Esophagus muscularis mucosa (tissue), 4 donors: Measurements from ENCODE around the gene PON1. TPM values are rescaled to one million over a fixed set of nuclear protein-coding genes. Genes with fewer than 3 reads are reported as not detected.

Experiments
- DNase-seq: peaks from one replicate; pipeline ENCODE4 v3.0.0-alpha.2; 2017; ENCODE audit errors: extremely low spot score
- H3K27ac ChIP-seq, 4 donors: fragments of 200-600 bp; sonication (generic); replicated peaks in 1 of 4; 1 replicate in 3 of 4; 2 replicates in 1 of 4; pipeline ENCODE4 v1.5.1; 2016 to 2019; ENCODE audit warnings: mild to moderate bottlenecking in 1 of 4
- H3K27me3 ChIP-seq, 4 donors: fragments of 200-600 bp; sonication (generic); one replicate each; pipeline versions ENCODE4 v1.5.1 to v1.6.0; 2016 to 2019
- H3K36me3 ChIP-seq, 4 donors: fragments of 200-600 bp; sonication (generic); one replicate each; pipeline ENCODE4 v1.5.1; 2016 to 2019
- H3K4me1 ChIP-seq, 4 donors: fragments of 200-600 bp; sonication (generic); one replicate each; pipeline ENCODE4 v1.5.1; 2016 to 2019
- H3K4me3 ChIP-seq, 4 donors: fragments of 200-600 bp; sonication (generic); 1 replicate in 2 of 4; 2 replicates in 2 of 4; pipeline ENCODE4 v1.5.1; 2016 to 2019; ENCODE audit warnings: mild to moderate bottlenecking in 4 of 4, moderate library complexity in 1 of 4
- H3K9me3 ChIP-seq, 4 donors: fragments of 200-600 bp; sonication (generic); 1 replicate in 3 of 4; 2 replicates in 1 of 4; pipeline ENCODE4 v1.5.1; 2016 to 2019
- EP300 ChIP-seq: sonication (generic); formaldehyde crosslinking; IDR thresholded peaks from one replicate; pipeline ENCODE4 v1.6.1; 2017; ENCODE audit warnings: antibody characterized with exemption
- POLR2A ChIP-seq: fragments of 450-650 bp; IDR thresholded peaks from one replicate; pipeline ENCODE4 v1.6.1; 2017; ENCODE audit warnings: antibody characterized with exemption, moderate library complexity, mild to moderate bottlenecking, low read depth
- POLR2AphosphoS5 ChIP-seq, 2 donors: sonication (generic); formaldehyde crosslinking; IDR thresholded peaks; one replicate each; pipeline ENCODE4 v1.6.1; 2017; ENCODE audit warnings: antibody characterized with exemption in 2 of 2
- WGBS: methylation state at CpG from one replicate; pipeline ENCODE4 v1.1.5; 2018; 5-methylcytosine and 5-hydroxymethylcytosine counted together
- intact Hi-C: fragments of 100-400 bp; cut with DNase I; formaldehyde crosslinking; loops from one replicate; pipeline ENCODE4 v1.15.1; 2023
- total RNA-seq, 4 donors: library from RNA; depleted of rRNA; stranded (reverse); fragments of >200 nt; gene quantifications; one replicate each; pipeline versions ENCODE4 v1.1.0 to v1.2.1, GENCODE V29; 2016
- TF ChIP-seq, protein P1 (sequence below), 3 experiments: fragments of 200-600 bp in 2 of 3; fragments of 450-650 bp in 1 of 3; sonication (generic) in 2 of 3; IDR thresholded peaks; one replicate each; pipeline ENCODE4 v1.5.1; 2017 to 2019; ENCODE audit warnings: antibody characterized with exemption in 3 of 3, mild to moderate bottlenecking in 2 of 3, moderate library complexity in 1 of 3

The PON1 gene
- total RNA-seq, 4 donors from 2014 or later, result not detected

DNA sequence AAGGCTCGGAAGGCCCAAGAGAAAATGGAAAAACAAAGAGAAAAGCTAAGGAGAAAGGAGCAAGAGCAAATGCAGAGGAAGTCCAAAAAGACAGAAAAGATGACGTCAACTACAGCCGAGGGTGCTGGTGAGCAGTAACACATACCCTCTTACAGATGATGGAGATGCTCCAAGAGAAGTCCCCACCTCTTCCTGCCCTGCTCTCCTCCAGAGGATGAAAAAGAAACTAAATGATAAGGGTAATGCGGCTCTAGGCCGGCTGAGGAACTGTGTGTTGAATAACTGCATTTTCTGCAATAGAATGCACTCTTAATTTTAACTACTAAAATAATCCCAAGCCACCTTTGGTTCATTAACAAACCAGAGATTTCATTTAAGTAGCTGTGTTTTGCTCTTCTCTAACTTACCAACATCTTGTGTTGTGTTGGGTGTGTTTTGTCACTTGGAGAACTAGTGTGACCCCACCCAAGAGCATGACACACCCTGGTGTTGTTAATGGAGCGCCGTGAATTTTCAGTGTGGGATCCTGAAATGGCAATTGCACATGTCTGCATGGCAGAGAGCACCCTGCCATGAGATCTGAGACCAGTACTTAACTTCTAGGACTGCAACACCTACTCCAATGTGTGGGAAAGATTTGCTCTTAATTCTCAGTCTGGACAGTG, 34.0 kb downstream of the PON1 start:
- 92% methylated on average over 7 of the region's 7 CpGs for WGBS
- Histone ChIP-seq H3K9me3 (no peaks in the 10 kb centered on the region), H3K4me3 (no peak overlapping the region), H3K4me1 (no peaks in the 10 kb centered on the region), H3K27ac (no peak overlapping the region), H3K27me3 (no peaks in the 10 kb centered on the region), H3K36me3 (peaks cover 0 to 41% (median 6%) of the 10 kb centered on the region in 4 donors)
- intact Hi-C loops, result no loop called here
- TF ChIP-seq, protein P1, sequence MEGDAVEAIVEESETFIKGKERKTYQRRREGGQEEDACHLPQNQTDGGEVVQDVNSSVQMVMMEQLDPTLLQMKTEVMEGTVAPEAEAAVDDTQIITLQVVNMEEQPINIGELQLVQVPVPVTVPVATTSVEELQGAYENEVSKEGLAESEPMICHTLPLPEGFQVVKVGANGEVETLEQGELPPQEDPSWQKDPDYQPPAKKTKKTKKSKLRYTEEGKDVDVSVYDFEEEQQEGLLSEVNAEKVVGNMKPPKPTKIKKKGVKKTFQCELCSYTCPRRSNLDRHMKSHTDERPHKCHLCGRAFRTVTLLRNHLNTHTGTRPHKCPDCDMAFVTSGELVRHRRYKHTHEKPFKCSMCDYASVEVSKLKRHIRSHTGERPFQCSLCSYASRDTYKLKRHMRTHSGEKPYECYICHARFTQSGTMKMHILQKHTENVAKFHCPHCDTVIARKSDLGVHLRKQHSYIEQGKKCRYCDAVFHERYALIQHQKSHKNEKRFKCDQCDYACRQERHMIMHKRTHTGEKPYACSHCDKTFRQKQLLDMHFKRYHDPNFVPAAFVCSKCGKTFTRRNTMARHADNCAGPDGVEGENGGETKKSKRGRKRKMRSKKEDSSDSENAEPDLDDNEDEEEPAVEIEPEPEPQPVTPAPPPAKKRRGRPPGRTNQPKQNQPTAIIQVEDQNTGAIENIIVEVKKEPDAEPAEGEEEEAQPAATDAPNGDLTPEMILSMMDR (IDR thresholded peaks at IDR 0.05), result no peak
- no peak for TF ChIP-seq EP300
- TF ChIP-seq POLR2A, result no peak
- TF ChIP-seq POLR2AphosphoS5 (IDR thresholded peaks at IDR 0.05), result no peak
- DNase-seq, result no peak

DNA sequence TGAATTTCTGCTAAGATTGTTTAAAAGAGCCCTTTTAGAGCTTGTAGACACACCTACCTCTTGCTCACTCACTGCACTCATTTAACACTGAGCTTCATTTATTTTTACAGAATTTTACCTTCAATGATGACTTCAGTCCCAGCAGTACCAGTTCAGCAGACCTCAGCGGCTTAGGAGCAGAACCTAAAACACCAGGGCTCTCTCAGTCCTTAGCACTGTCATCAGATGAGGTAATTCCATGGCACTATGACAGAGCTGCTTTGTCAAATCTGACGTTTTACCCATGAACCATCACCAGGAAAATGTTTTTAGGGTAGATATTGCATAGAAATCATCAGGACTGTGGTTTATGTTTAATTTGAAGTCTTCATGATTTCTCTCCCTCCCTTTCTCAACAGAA, 38.2 kb downstream of the PON1 start:
- no peaks in the 10 kb centered on the region for H3K9me3 ChIP-seq
- no peak overlapping the region for H3K4me3 ChIP-seq
- H3K27me3 ChIP-seq, result no peaks in the 10 kb centered on the region
- no peaks in the 10 kb centered on the region for H3K4me1 ChIP-seq
- no peak for TF ChIP-seq EP300
- no peak for TF ChIP-seq POLR2A
- TF ChIP-seq POLR2AphosphoS5 (IDR thresholded peaks at IDR 0.05), result no peak
- TF ChIP-seq, protein P1 (IDR thresholded peaks at IDR 0.05), result no peak
- H3K36me3 ChIP-seq, result peaks cover 0 to 46% (median 6%) of the 10 kb centered on the region in 4 donors
- H3K27ac ChIP-seq, result no peak overlapping the region
- intact Hi-C loops, result no loop called here
- DNase-seq, result no peak
- 69% methylated on average over 2 of the region's 2 CpGs for WGBS

DNA sequence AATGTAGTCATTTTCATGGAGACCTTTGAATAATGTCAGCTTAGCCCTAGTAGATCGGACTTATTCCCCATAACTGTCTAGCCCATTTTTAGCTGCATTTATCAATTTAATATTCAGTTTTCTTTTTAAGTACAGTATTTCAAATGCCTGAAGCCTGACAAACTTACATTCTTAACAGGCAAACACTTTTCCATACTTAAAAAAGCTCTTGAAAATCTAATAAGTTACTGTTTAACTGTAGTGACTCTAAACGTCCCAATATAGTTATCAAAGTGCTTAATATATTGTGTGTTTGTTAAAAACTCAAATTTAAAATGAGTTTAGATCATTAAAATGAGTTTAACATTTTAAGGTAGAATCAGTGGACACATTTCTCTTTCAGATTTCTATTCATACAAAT, 44.9 kb downstream of the PON1 start:
- no peaks in the 10 kb centered on the region for H3K4me1 ChIP-seq
- no peaks in the 10 kb centered on the region for H3K27me3 ChIP-seq
- TF ChIP-seq POLR2AphosphoS5 (IDR thresholded peaks at IDR 0.05) (no peak), EP300 (no peak), POLR2A (no peak)
- TF ChIP-seq, protein P1 (IDR thresholded peaks at IDR 0.05), result no peak
- no peaks in the 10 kb centered on the region for H3K9me3 ChIP-seq
- peaks cover 0 to 23% (median 2%) of the 10 kb centered on the region in 4 donors for H3K36me3 ChIP-seq
- no peak overlapping the region for H3K27ac ChIP-seq
- H3K4me3 ChIP-seq, result no peak overlapping the region
- intact Hi-C loops, result no loop called here
- DNase-seq, result no peak
- WGBS, result 70% methylated on average over 2 of the region's 2 CpGs

DNA sequence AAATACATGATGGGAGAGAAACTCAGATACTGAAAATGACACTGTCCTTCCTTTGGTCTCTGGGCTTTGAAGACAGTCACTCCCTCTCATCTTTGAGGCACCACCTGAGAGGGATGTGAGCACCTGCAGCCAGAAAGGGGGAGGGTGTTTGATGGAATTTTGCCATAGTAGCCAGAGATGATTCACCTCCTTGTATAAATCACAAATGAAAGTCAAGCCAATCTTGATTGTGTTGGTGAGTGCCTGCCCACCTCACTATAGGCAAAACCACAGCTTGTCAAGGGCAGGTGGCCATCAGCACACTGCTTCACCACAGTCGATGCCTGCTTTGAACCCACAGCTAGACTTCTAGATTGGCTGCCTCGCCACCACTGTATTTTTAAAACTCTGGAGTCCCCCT, 48.2 kb downstream of the PON1 start:
- no peak overlapping the region for H3K4me3 ChIP-seq
- TF ChIP-seq, protein P1 (IDR thresholded peaks at IDR 0.05), result no peak
- TF ChIP-seq EP300 (no peak), POLR2A (no peak), POLR2AphosphoS5 (IDR thresholded peaks at IDR 0.05) (no peak)
- H3K27me3 ChIP-seq, result no peaks in the 10 kb centered on the region
- 91% methylated on average over 2 of the region's 2 CpGs for WGBS
- H3K9me3 ChIP-seq, result no peaks in the 10 kb centered on the region
- DNase-seq, result no peak
- H3K27ac ChIP-seq, result no peak overlapping the region
- no peaks in the 10 kb centered on the region for H3K4me1 ChIP-seq
- H3K36me3 ChIP-seq, result peaks cover 0 to 31% (median 2%) of the 10 kb centered on the region in 4 donors
- intact Hi-C loops, result no loop called here

DNA sequence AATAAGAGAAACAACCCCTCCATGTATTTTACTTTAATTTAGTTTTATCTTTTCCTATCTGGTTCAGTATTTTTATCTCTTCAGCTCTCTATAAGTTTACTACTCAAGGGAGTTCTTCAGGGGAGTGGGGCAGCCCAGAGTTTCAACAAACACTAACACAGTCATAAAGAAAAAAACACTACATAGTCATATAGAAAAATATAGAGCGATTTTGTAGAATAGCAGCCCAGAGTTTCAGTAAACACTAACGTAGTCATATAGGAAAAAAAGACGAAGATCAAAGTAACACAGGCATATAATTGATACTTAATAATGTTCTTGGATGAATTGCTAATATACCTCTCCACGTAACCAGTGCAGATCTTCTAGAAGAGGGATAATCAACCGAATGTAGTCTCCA, 54.7 kb downstream of the PON1 start:
- Histone ChIP-seq H3K4me3 (no peak overlapping the region), H3K4me1 (no peaks in the 10 kb centered on the region), H3K9me3 (no peaks in the 10 kb centered on the region), H3K27me3 (no peaks in the 10 kb centered on the region), H3K36me3 (peaks cover 0 to 27% (median under 1%) of the 10 kb centered on the region in 4 donors), H3K27ac (no peak overlapping the region)
- WGBS, result 90% methylated on average over 5 of the region's 5 CpGs
- no peak for TF ChIP-seq POLR2A
- TF ChIP-seq POLR2AphosphoS5 (IDR thresholded peaks at IDR 0.05), result no peak
- TF ChIP-seq, protein P1 (IDR thresholded peaks at IDR 0.05), result no peak
- TF ChIP-seq EP300, result no peak
- intact Hi-C loops, result no loop called here
- DNase-seq, result no peak
